B cell (primary cell): Measurements from ENCODE around the gene DNASE1L3. TPM values are rescaled to one million over a fixed set of nuclear protein-coding genes. Genes with fewer than 3 reads are reported as not detected.

Experiments
- ATAC-seq: fragments of 200-7000 bp; cut with Tn5 transposase; one replicate; pipeline ENCODE4 v1.10.0; 2021; ENCODE audit warnings: low read depth, mild to moderate bottlenecking, moderate number of reproducible peaks, moderate library complexity
- CTCF ChIA-PET: fragments of 350-600 bp; sonication (Branson Sonifier 250); formaldehyde crosslinking; loops from one replicate; lab custom pipeline; 2021; ENCODE audit warnings: antibody characterized with exemption, inconsistent platforms; lab: Charles Lee
- POLR2A ChIA-PET: fragments of 350-600 bp; sonication (Branson Sonifier 250); formaldehyde crosslinking; loops from one replicate; lab custom pipeline; 2021; ENCODE audit warnings: antibody characterized with exemption; lab: Charles Lee
- DNase-seq: peaks from one replicate; pipeline ENCODE4 v3.0.0; 2013
- H2AFZ ChIP-seq: 2 replicates; pipeline ENCODE4 v1.6.1; 2012; ENCODE audit warnings: mild to moderate bottlenecking, low read depth, low read length; ENCODE audit not compliant: insufficient read depth, poor library complexity, severe bottlenecking
- H3K27ac ChIP-seq, 2 donors: 1 replicate in 1 of 2; 2 replicates in 1 of 2; pipeline ENCODE4 v1.5.1; 2012 to 2013; ENCODE audit warnings: low read length in 2 of 2, mild to moderate bottlenecking in 2 of 2, moderate library complexity in 1 of 2
- H3K27me3 ChIP-seq, 4 experiments: fragments of 200-600 bp in 1 of 4; sonication (generic) in 1 of 4; replicated peaks in 1 of 4; 1 replicate in 2 of 4; 2 replicates in 2 of 4; pipeline versions ENCODE4 v1.6.1 to v1.7.0; 2013 to 2016; ENCODE audit warnings: low read length in 3 of 4, mild to moderate bottlenecking in 2 of 4, mixed read lengths in 1 of 4, moderate library complexity in 1 of 4; ENCODE audit not compliant: insufficient read depth in 4 of 4, control insufficient read depth in 3 of 4; ENCODE audit errors: control extremely low read depth in 1 of 4
- H3K36me3 ChIP-seq, 2 experiments: replicated peaks in 1 of 2; 1 replicate in 1 of 2; 2 replicates in 1 of 2; pipeline versions ENCODE4 v1.6.1 to v1.7.1; 2013; ENCODE audit warnings: low read length in 1 of 2; ENCODE audit not compliant: insufficient read depth in 2 of 2, control insufficient read depth in 1 of 2; ENCODE audit errors: control extremely low read depth in 1 of 2, extremely low read depth in 1 of 2
- H3K4me1 ChIP-seq, 2 donors: fragments of 200-600 bp in 1 of 2; sonication (generic) in 1 of 2; 1 replicate in 1 of 2; 2 replicates in 1 of 2; pipeline versions ENCODE4 v1.5.1 to v1.6.1; 2013 to 2017; ENCODE audit warnings: low read length in 2 of 2; ENCODE audit not compliant: control insufficient read depth in 2 of 2, insufficient read depth in 2 of 2
- H3K4me2 ChIP-seq: replicated peaks from 2 replicates; pipeline ENCODE3; 2012; ENCODE audit warnings: mild to moderate bottlenecking, low read depth, low read length; ENCODE audit not compliant: poor library complexity, severe bottlenecking
- H3K4me3 ChIP-seq, 5 experiments: fragments of 200-600 bp in 1 of 5; sonication (generic) in 1 of 5; 1 replicate in 3 of 5; 2 replicates in 2 of 5; pipeline versions ENCODE4 v1.5.1 to v1.7.0; 2011 to 2016; ENCODE audit warnings: low read length in 4 of 5, mild to moderate bottlenecking in 4 of 5, low read depth in 2 of 5, control low read depth in 1 of 5, moderate library complexity in 1 of 5; ENCODE audit not compliant: insufficient read depth in 1 of 5; ENCODE audit errors: control extremely low read depth in 1 of 5, extremely low read depth in 1 of 5
- H3K79me2 ChIP-seq: fragments of 200-600 bp; sonication (generic); one replicate; pipeline ENCODE4 v1.6.0; 2016; ENCODE audit warnings: low read length; ENCODE audit not compliant: control insufficient read depth, insufficient read depth
- H3K9ac ChIP-seq: fragments of 200-600 bp; sonication (generic); 2 replicates; pipeline ENCODE4 v1.6.1; 2017; ENCODE audit warnings: mild to moderate bottlenecking, low read length, moderate library complexity
- H3K9me3 ChIP-seq, 3 donors: one replicate each; pipeline versions ENCODE4 v1.6.1 to v1.7.1; 2013; ENCODE audit warnings: low read length in 2 of 3; ENCODE audit not compliant: control insufficient read depth in 2 of 3, insufficient read depth in 1 of 3; ENCODE audit errors: control extremely low read depth in 1 of 3
- H4K20me1 ChIP-seq: 2 replicates; pipeline ENCODE4 v1.6.0; 2012; ENCODE audit warnings: mild to moderate bottlenecking, low read length; ENCODE audit not compliant: insufficient read depth, control insufficient read depth, poor library complexity, severe bottlenecking
- H3K27ac Mint-ChIP-seq: one replicate; pipeline ENCODE4 v1.8.0; 2021; ENCODE audit warnings: mixed read lengths
- H3K27me3 Mint-ChIP-seq: one replicate; pipeline ENCODE4 v1.8.0; 2021; ENCODE audit warnings: mixed read lengths
- H3K4me1 Mint-ChIP-seq: one replicate; pipeline ENCODE4 v1.8.0; 2021; ENCODE audit warnings: mixed read lengths
- H3K4me3 Mint-ChIP-seq: one replicate; pipeline ENCODE4 v1.8.0; 2021; ENCODE audit warnings: mixed read lengths
- H3K9me3 Mint-ChIP-seq: one replicate; pipeline ENCODE4 v1.8.0; 2022; ENCODE audit warnings: mixed read lengths; ENCODE audit not compliant: insufficient read depth
- EZH2 ChIP-seq: IDR thresholded peaks from 2 replicates; pipeline ENCODE4 v1.6.1; 2012; ENCODE audit warnings: borderline replicate concordance, low read depth, mild to moderate bottlenecking, moderate library complexity, low read length; ENCODE audit not compliant: insufficient read depth, poor library complexity, severe bottlenecking
- WGBS: methylation state at CpG from one replicate; pipeline ENCODE4 v1.1.5; 2013; ENCODE audit warnings: missing lambda C conversion rate; ENCODE audit not compliant: insufficient coverage; 5-methylcytosine and 5-hydroxymethylcytosine counted together
- intact Hi-C: fragments of 100-400 bp; cut with micrococcal nuclease; formaldehyde crosslinking; loops from one replicate; pipeline ENCODE4 v1.10.0; 2022
- polyA plus RNA-seq: library from polyadenylated mRNA; depleted of rRNA; stranded (reverse); fragments of >200 nt; gene quantifications from 2 replicates; pipeline ENCODE4 v1.2.3, GENCODE V29; 2012
- total RNA-seq, 2 donors: library from RNA; stranded (reverse); fragments of 120-200 nt in 1 of 2; gene quantifications; 1 replicate in 1 of 2; 2 replicates in 1 of 2; pipeline versions ENCODE4 v1.2.3 to v1.2.4, GENCODE V29; 2013 to 2022
- TF ChIP-seq, protein P1 (sequence below): fragments of 200-600 bp; IDR thresholded peaks from one replicate; pipeline ENCODE4 v1.8.0; 2022; ENCODE audit warnings: antibody characterized with exemption, mild to moderate bottlenecking

Gene DNASE1L3
- total and polyA plus RNA-seq, 2 donors (not counting 1 experiment from before 2014, with no cell fraction given) = 0.39 to 2.6 TPM

DNA sequence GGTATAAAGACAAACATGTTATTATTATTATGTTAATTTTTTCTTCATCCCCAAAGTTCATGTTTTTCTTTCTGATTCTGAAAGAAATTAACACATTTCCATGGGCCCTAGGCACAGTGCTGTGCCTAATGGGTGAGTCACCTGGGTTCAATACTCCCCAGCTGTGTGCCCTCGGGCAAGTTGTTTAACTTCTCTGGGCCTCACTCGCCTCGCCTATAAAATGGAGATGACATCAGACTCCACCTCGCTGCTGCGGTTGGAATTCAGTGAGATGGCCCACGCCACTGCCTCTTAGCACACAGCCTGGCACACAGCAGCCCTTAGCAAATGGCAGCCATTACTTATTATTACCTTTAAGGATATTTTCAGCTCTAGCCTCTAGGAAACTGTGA lies 22.6 kb downstream of the DNASE1L3 start:
- H3K9me3 Mint-ChIP-seq = no peaks in the 10 kb centered on the region
- POLR2A ChIA-PET = interaction anchor here (0.6 to 1.0 kb wide), 6 partner anchors 27 to 119 kb away, joined by 3 to 5 read pairs (median 4); partner anchors contain the start of genes HTD2 and RPP14
- intact Hi-C loops = loop anchor here (5.0 kb wide), 2 partner anchors 224 to 444 kb away; no protein-coding TSS in a partner anchor

DNA sequence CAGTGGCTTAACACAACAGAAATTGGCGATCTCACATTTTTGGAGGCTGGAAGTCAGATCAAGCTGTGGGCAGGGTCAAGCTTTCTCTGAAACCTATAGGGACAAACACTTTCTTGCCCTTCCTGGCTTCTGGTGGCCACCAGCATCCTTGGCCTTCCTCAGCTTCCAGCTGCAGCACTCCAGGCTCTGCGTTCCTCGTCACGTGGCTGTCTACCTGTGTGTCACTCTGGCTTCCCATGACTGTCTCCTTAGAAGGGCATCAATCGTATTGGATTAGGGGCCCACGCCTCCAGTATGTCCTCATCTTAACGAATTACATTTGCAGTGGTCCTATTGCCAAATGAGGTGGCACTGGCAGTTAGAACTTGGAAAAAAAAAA lies 25.8 kb downstream of the DNASE1L3 start:
- Histone ChIP-seq H3K4me3 (no peak overlapping the region), H4K20me1 (no peaks in the 10 kb centered on the region), H3K4me2 (no peak overlapping the region), H3K9ac (no peak overlapping the region), H3K4me1 (peaks cover 5 to 8% of the 10 kb centered on the region in 2 donors), H3K79me2 (no peaks in the 10 kb centered on the region), H3K9me3 (no peaks in the 10 kb centered on the region), H2AFZ (no peak overlapping the region), H3K27ac (no peak overlapping the region), H3K36me3 (no peaks in the 10 kb centered on the region), H3K27me3 (no peaks in the 10 kb centered on the region)
- 96% methylated on average over 7 of the region's 7 CpGs for WGBS
- no peak overlapping the region for H3K27ac Mint-ChIP-seq
- DNase-seq (no peak), ATAC-seq (no peak)
- H3K4me3 Mint-ChIP-seq = no peak overlapping the region
- no peaks in the 10 kb centered on the region for H3K9me3 Mint-ChIP-seq
- no peaks in the 10 kb centered on the region for H3K27me3 Mint-ChIP-seq
- CTCF ChIA-PET = interaction anchor here (0.7 to 15.0 kb wide), 6 partner anchors 29 to 230 kb away, joined by 3 to 336 read pairs (median 18); partner anchors contain the start of genes DNASE1L3, HTD2 and RPP14
- no peak for TF ChIP-seq EZH2
- TF ChIP-seq, protein P1, sequence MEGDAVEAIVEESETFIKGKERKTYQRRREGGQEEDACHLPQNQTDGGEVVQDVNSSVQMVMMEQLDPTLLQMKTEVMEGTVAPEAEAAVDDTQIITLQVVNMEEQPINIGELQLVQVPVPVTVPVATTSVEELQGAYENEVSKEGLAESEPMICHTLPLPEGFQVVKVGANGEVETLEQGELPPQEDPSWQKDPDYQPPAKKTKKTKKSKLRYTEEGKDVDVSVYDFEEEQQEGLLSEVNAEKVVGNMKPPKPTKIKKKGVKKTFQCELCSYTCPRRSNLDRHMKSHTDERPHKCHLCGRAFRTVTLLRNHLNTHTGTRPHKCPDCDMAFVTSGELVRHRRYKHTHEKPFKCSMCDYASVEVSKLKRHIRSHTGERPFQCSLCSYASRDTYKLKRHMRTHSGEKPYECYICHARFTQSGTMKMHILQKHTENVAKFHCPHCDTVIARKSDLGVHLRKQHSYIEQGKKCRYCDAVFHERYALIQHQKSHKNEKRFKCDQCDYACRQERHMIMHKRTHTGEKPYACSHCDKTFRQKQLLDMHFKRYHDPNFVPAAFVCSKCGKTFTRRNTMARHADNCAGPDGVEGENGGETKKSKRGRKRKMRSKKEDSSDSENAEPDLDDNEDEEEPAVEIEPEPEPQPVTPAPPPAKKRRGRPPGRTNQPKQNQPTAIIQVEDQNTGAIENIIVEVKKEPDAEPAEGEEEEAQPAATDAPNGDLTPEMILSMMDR = no peak
- intact Hi-C loops = loop anchor here (5.0 kb wide), 2 partner anchors 227 to 447 kb away; no protein-coding TSS in a partner anchor
- POLR2A ChIA-PET = interaction anchor here (0.7 kb wide), 1 partner anchor 137 kb away, joined by 3 read pairs; no protein-coding TSS in a partner anchor
- peaks cover 15% of the 10 kb centered on the region for H3K4me1 Mint-ChIP-seq

More for the DNA sequence above, 22.6 kb downstream of the DNASE1L3 start:
- Histone ChIP-seq H3K79me2 (no peaks in the 10 kb centered on the region), H3K4me1 (peaks cover 0 to 5% of the 10 kb centered on the region in 2 donors), H3K36me3 (peaks cover 0 to 2% of the 10 kb centered on the region in 2 experiments), H2AFZ (no peak overlapping the region), H3K4me2 (no peak overlapping the region), H4K20me1 (no peaks in the 10 kb centered on the region), H3K9ac (no peak overlapping the region), H3K4me3 (no peak overlapping the region), H3K27ac (no peak overlapping the region), H3K9me3 (no peaks in the 10 kb centered on the region), H3K27me3 (no peaks in the 10 kb centered on the region)
- Mint-ChIP-seq H3K4me1 (peaks cover 3% of the 10 kb centered on the region), H3K4me3 (no peak overlapping the region), H3K27ac (no peak overlapping the region), H3K27me3 (no peaks in the 10 kb centered on the region)
- 89% methylated on average over 6 of the region's 6 CpGs for WGBS
- no peak for DNase-seq
- ATAC-seq = no peak
- CTCF ChIA-PET = interaction anchor here (0.5 to 15.0 kb wide), 44 partner anchors 8 to 1404 kb away, joined by 3 to 336 read pairs (median 5); partner anchors contain the start of genes ABHD6, DNASE1L3, FLNB and HTD2
- TF ChIP-seq, protein P1 = no peak
- no peak for TF ChIP-seq EZH2
